Endothelial cell of umbilical vein (primary cell): ENCODE results near the gene DHX35. TPM values are rescaled to one million over a fixed set of nuclear protein-coding genes. Genes with fewer than 3 reads are reported as not detected.

Experiments used
- BruUV-seq: library from RNA; stranded (reverse); fragments of 400-500 nt; replicated peaks from 2 replicates; lab custom pipeline; 2021; lab: Mats Ljungman, UMichigan
- CTCF ChIA-PET: fragments of 300-600, 350-600 bp; sonication (Branson Sonifier 250); formaldehyde crosslinking; loops from one replicate; lab custom pipeline; 2021; ENCODE audit warnings: antibody characterized with exemption, inconsistent platforms; lab: Charles Lee
- POLR2A ChIA-PET: fragments of 300-600, 350-600 bp; sonication (Branson Sonifier 250); formaldehyde crosslinking; loops from one replicate; lab custom pipeline; 2021; ENCODE audit warnings: antibody characterized with exemption, inconsistent platforms; lab: Charles Lee
- DNase-seq: peaks from one replicate; pipeline ENCODE4 v3.0.0-alpha.2; 2011; ENCODE audit warnings: low read depth, low spot score
- FAIRE-seq: peaks from 2 replicates; lab custom pipeline; 2011; peaks lifted over from hg19 to GRCh38; lab: Jason Lieb, UNC
- H2AFZ ChIP-seq: 2 replicates; pipeline ENCODE4 v1.6.0; 2012; ENCODE audit warnings: low read depth, low read length, control low read depth, inconsistent platforms
- H3K27ac ChIP-seq: 2 replicates; pipeline ENCODE4 v1.5.1; 2011; ENCODE audit warnings: low read depth, mild to moderate bottlenecking, control low read depth, low read length, moderate library complexity; ENCODE audit not compliant: insufficient read depth
- H3K27me3 ChIP-seq, 2 experiments: 2 replicates each; pipeline versions ENCODE4 v1.6.0 to v1.6.1; 2011; ENCODE audit warnings: low read length in 2 of 2, mixed read lengths in 1 of 2; ENCODE audit not compliant: control insufficient read depth in 2 of 2, insufficient read depth in 2 of 2
- H3K36me3 ChIP-seq, 2 experiments: 2 replicates in 1 of 2; 3 replicates in 1 of 2; pipeline ENCODE4 v1.5.1; 2011; ENCODE audit warnings: low read length in 2 of 2, mild to moderate bottlenecking in 1 of 2, moderate library complexity in 1 of 2; ENCODE audit not compliant: control insufficient read depth in 2 of 2, insufficient read depth in 2 of 2; ENCODE audit errors: extremely low read depth in 1 of 2
- H3K4me1 ChIP-seq: 3 replicates; pipeline ENCODE4 v1.5.1; 2011; ENCODE audit warnings: mild to moderate bottlenecking, low read length; ENCODE audit not compliant: control insufficient read depth, insufficient read depth; ENCODE audit errors: extremely low read depth
- H3K4me2 ChIP-seq: 2 replicates; pipeline ENCODE4 v1.6.1; 2011; ENCODE audit warnings: low read length, control low read depth, mixed read lengths; ENCODE audit not compliant: insufficient read depth
- H3K4me3 ChIP-seq, 3 experiments: fragments of 200-600 bp in 1 of 3; sonication (generic), shearing (Covaris generic) in 1 of 3; replicated peaks in 1 of 3; 2 replicates each; pipeline ENCODE4 v1.5.1; 2011 to 2016; ENCODE audit warnings: control low read depth in 3 of 3, low read length in 3 of 3, mild to moderate bottlenecking in 2 of 3, inconsistent platforms in 1 of 3, low read depth in 1 of 3, moderate library complexity in 1 of 3; ENCODE audit not compliant: insufficient read depth in 1 of 3
- H3K79me2 ChIP-seq: 2 replicates; pipeline ENCODE4 v1.6.0; 2012; ENCODE audit warnings: low read length, inconsistent platforms; ENCODE audit not compliant: control insufficient read depth, insufficient read depth
- H3K9ac ChIP-seq: replicated peaks from 2 replicates; pipeline ENCODE3; 2011; ENCODE audit warnings: low read length, control low read depth; ENCODE audit not compliant: insufficient read depth; ENCODE audit errors: extremely low read depth
- H3K9me1 ChIP-seq: replicated peaks from 3 replicates; pipeline ENCODE4 v1.6.0; 2011; ENCODE audit warnings: mild to moderate bottlenecking, low read length; ENCODE audit not compliant: control insufficient read depth, insufficient read depth; ENCODE audit errors: extremely low read depth
- H3K9me3 ChIP-seq: replicated peaks from 2 replicates; pipeline ENCODE4 v1.5.1; 2012; ENCODE audit warnings: low read length, inconsistent platforms; ENCODE audit not compliant: control insufficient read depth, insufficient read depth
- H4K20me1 ChIP-seq: replicated peaks from 2 replicates; pipeline ENCODE3; 2011; ENCODE audit warnings: mild to moderate bottlenecking, low read length; ENCODE audit not compliant: control insufficient read depth, insufficient read depth; ENCODE audit errors: extremely low read depth
- CTCF ChIP-seq, 2 donors: IDR thresholded peaks; 1 replicate in 1 of 2; 2 replicates in 1 of 2; pipeline ENCODE4 v1.5.1; 2011; ENCODE audit warnings: low read length in 2 of 2, mild to moderate bottlenecking in 2 of 2, moderate library complexity in 2 of 2, control low read depth in 1 of 2, inconsistent platforms in 1 of 2, low read depth in 1 of 2; ENCODE audit not compliant: insufficient read depth in 1 of 2; ENCODE audit errors: extremely low read depth in 1 of 2
- EZH2 ChIP-seq: IDR thresholded peaks from 2 replicates; pipeline ENCODE4 v1.6.1; 2012; ENCODE audit warnings: borderline replicate concordance, low read depth, mild to moderate bottlenecking, moderate library complexity, low read length, inconsistent platforms; ENCODE audit not compliant: severe bottlenecking
- FOS ChIP-seq: IDR thresholded peaks from 2 replicates; pipeline ENCODE4 v1.6.1; 2011; ENCODE audit warnings: mild to moderate bottlenecking, low read length, moderate library complexity, borderline replicate concordance; ENCODE audit not compliant: insufficient read depth
- GATA2 ChIP-seq: IDR thresholded peaks from 2 replicates; pipeline ENCODE4 v1.7.0; 2011; ENCODE audit warnings: low read depth, mild to moderate bottlenecking, moderate library complexity, mixed read lengths, low read length; ENCODE audit not compliant: insufficient read length, insufficient read depth
- JUN ChIP-seq: IDR thresholded peaks from 2 replicates; pipeline ENCODE4 v1.6.1; 2011; ENCODE audit warnings: borderline replicate concordance, low read depth; ENCODE audit not compliant: insufficient read length, insufficient read depth
- MYC ChIP-seq: IDR thresholded peaks from one replicate; pipeline ENCODE4 v1.6.1; 2011; ENCODE audit warnings: mild to moderate bottlenecking, low read depth, low read length
- POLR2A ChIP-seq: IDR thresholded peaks from 2 replicates; pipeline ENCODE4 v1.6.1; 2012; ENCODE audit warnings: low read depth, mild to moderate bottlenecking, control low read depth, low read length
- POLR2AphosphoS5 ChIP-seq: IDR thresholded peaks from 2 replicates; pipeline ENCODE4 v1.6.1; 2012; ENCODE audit warnings: low read depth, mild to moderate bottlenecking, control low read depth, low read length, moderate library complexity; ENCODE audit not compliant: insufficient read depth
- dilution Hi-C: fragments of 300-500 bp; cut with MboI; formaldehyde crosslinking; loops from one replicate; pipeline ENCODE4 v1.15.0; 2019; ENCODE audit warnings: low sequenced_read_pairs; ENCODE audit not compliant: extremely low pct_ligation_motif_present
- intact Hi-C: fragments of 100-400 bp; cut with micrococcal nuclease; formaldehyde crosslinking; loops from one replicate; pipeline ENCODE4 v1.10.0; 2022
- polyA plus RNA-seq, 4 experiments: library from polyadenylated mRNA; depleted of rRNA in 3 of 4; stranded (reverse) in 3 of 4; unstranded in 1 of 4; fragments of >200 nt; gene quantifications; 2 replicates each; pipeline versions ENCODE4 v1.2.1 to v1.2.3, GENCODE V29; 2011 to 2012; ENCODE audit warnings: missing spikeins in 1 of 4
- total RNA-seq: library from RNA; stranded (reverse); gene quantifications from 2 replicates; pipeline ENCODE4 v1.2.3, GENCODE V29; 2021
- TF ChIP-seq, protein P1 (sequence below): IDR thresholded peaks from 2 replicates; pipeline ENCODE4 v1.6.1; 2011; ENCODE audit not compliant: insufficient read depth, insufficient read length

Gene DHX35
- total and polyA plus RNA-seq, 2 donors (not counting 3 experiments of a cell fraction or from before 2014, with no cell fraction given) = 10.0 to 13.0 TPM

- no peaks in the 10 kb centered on the region for H3K9me3 ChIP-seq
- H4K20me1 ChIP-seq = no peaks in the 10 kb centered on the region
- no peak overlapping the region for H3K9ac ChIP-seq
- TF ChIP-seq POLR2AphosphoS5 = no peak
- TF ChIP-seq EZH2 = no peak
- TF ChIP-seq FOS = no peak
- no peak for TF ChIP-seq GATA2
- TF ChIP-seq, protein P1, sequence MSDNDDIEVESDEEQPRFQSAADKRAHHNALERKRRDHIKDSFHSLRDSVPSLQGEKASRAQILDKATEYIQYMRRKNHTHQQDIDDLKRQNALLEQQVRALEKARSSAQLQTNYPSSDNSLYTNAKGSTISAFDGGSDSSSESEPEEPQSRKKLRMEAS = no peak
- TF ChIP-seq CTCF (IDR thresholded peaks at IDR 0.05; ENCODE audit: extremely low read depth in 1 of 2, insufficient read depth in 1 of 2, low read depth in 1 of 2, low read length in 2 of 2) = no peak
- no peak for TF ChIP-seq MYC
- no peak for TF ChIP-seq JUN
- TF ChIP-seq POLR2A = no peak
- H3K4me1 ChIP-seq = no peaks in the 10 kb centered on the region
- no peak overlapping the region for H3K4me2 ChIP-seq
- no peak for FAIRE-seq
- peaks cover 4 to 8% of the 10 kb centered on the region in 2 experiments for H3K27me3 ChIP-seq
- ChIA-PET POLR2A (no interaction called here), CTCF (interaction anchor here (0.7 kb wide), 1 partner anchor 33 kb away, joined by 3 read pairs; no protein-coding TSS in a partner anchor)
- intact Hi-C loops = no loop called here
- H3K79me2 ChIP-seq = no peaks in the 10 kb centered on the region
- H3K27ac ChIP-seq = no peak overlapping the region
- H3K36me3 ChIP-seq = no peaks in the 10 kb centered on the region
- dilution Hi-C loops = no loop called here
- H2AFZ ChIP-seq = no peak overlapping the region
- DNase-seq = no peak
- H3K4me3 ChIP-seq = no peak overlapping the region
- BruUV-seq = no TSS peak
- H3K9me1 ChIP-seq = no peaks in the 10 kb centered on the region
Measured at GRCh38 chr20:39083761-39084160, 121.6 kb downstream of the DHX35 start.
